GM19463 (cell line): Measurements from ENCODE around the gene SOX15.

Experiments
- ATAC-seq: cut with Tn5 transposase; IDR thresholded peaks from one replicate; pipeline ENCODE4 v1.9.1; 2021; ENCODE audit warnings: mild to moderate bottlenecking, moderate library complexity; ENCODE audit not compliant: unreplicated experiment

The SOX15 gene

DNA sequence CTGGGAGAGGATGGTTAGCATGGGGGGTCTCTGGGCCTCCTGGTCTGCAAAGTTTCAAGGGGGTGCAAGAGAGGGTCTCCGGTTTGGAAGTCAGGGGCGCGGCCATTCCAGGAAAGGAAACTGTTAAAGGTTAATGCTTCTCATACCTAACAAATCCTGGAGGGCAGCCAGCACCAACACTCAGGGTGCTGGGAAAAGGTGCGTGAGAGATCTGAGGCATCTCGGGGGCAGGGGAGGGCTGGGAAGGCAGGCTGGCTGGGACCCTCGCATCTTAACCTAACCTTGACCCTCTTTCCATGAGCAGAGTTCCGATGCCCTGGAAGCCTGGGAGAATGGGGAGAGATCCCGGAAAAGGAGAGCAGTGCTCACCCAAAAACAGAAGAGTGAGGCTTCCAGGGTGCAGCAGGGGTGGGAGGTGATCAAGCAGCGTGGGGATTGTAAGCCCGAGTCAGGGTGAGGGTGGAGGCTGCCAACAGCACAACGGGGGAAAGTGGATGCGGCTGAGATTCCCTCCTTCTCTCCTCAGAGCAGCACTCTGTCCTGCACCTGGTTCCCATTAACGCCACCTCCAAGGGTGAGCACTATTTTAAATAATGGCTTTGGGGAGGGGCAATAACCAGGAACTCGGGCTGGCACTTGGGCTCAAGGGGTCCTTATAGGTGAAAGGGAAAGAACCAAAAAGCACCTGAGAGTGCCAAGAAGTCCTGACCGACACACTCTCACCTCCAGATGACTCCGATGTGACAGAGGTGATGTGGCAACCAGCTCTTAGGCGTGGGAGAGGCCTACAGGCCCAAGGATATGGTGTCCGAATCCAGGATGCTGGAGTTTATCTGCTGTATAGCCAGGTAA, 30.3 kb downstream of the SOX15 start:
- ATAC-seq, result no peak

DNA sequence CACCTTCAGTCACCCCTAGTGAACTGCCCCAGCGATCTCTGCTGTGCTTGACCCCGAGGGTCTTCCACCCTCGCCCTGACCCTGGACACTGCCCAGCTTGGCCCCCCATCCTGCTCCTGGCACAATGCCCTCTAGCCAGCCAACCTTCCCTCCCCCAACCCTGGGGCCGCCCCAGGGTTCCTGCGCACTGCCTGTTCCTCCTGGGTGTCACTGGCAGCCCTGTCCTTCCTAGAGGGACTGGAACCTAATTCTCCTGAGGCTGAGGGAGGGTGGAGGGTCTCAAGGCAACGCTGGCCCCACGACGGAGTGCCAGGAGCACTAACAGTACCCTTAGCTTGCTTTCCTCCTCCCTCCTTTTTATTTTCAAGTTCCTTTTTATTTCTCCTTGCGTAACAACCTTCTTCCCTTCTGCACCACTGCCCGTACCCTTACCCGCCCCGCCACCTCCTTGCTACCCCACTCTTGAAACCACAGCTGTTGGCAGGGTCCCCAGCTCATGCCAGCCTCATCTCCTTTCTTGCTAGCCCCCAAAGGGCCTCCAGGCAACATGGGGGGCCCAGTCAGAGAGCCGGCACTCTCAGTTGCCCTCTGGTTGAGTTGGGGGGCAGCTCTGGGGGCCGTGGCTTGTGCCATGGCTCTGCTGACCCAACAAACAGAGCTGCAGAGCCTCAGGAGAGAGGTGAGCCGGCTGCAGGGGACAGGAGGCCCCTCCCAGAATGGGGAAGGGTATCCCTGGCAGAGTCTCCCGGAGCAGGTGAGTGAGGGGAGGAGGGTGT, 31.2 kb downstream of the SOX15 start, which contains the start of gene TNFSF13:
Gene TNFSF13, plus strand, starts transcription at position 207 of the 776 bp plus-strand sequence. Its CDS starts 290 bp downstream, at position 497.
- ATAC-seq, result no peak

DNA sequence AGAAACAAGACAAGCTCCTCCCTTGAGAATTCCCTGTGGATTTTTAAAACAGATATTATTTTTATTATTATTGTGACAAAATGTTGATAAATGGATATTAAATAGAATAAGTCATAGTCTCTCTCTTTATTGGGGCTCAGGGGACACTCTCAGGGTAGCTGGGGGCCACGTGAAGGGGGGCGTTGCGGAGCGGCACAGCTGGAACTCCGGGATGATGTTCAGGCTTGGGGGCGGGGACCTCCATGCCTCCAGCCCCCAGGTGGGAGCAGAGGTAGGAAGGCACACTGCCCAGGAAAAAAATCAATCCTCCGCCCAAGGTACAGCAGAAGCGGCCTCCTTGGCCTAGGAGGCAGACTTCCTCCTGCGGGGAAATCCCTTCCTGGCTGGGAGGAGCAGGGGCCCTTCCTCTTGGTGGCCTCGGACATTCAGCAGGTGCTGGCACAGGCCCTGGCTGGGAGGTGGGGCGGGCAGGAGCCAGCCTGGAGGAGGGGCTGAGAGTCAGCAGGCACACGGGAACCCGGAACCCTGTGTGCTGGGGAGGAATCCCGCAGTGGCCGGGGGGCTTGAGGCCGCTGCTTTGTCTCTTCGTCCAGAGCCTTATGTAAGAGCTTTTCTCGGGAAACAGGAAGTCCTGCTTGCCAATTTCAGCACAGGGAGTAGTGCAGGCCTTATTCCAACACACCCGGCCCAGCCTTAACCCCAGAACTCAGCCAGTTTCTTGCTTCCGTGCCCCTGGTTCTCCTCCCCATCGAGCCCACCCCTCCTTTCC, 31.9 kb downstream of the SOX15 start:
- peak; percentile 34 for ATAC-seq

DNA sequence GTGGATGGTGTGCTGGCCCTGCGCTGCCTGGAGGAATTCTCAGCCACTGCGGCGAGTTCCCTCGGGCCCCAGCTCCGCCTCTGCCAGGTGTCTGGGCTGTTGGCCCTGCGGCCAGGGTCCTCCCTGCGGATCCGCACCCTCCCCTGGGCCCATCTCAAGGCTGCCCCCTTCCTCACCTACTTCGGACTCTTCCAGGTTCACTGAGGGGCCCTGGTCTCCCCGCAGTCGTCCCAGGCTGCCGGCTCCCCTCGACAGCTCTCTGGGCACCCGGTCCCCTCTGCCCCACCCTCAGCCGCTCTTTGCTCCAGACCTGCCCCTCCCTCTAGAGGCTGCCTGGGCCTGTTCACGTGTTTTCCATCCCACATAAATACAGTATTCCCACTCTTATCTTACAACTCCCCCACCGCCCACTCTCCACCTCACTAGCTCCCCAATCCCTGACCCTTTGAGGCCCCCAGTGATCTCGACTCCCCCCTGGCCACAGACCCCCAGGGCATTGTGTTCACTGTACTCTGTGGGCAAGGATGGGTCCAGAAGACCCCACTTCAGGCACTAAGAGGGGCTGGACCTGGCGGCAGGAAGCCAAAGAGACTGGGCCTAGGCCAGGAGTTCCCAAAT, 32.6 kb downstream of the SOX15 start:
- ATAC-seq, result no peak

DNA sequence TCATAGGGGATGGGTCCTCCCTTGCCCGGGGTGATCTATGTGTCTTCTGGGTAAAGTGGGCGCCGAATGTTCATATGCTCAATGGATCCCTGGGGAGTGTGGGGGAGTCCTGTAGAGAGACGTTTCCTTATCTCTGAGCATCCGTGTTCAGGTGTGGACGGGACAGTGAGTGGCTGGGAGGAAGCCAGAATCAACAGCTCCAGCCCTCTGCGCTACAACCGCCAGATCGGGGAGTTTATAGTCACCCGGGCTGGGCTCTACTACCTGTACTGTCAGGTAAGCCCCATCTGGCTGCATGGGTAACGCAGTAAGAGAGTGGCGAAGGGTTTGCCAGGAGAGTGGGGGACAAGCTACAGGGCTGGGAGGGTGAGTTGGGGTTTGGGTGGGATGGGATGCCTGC, 33.3 kb downstream of the SOX15 start:
- ATAC-seq, result no peak

DNA sequence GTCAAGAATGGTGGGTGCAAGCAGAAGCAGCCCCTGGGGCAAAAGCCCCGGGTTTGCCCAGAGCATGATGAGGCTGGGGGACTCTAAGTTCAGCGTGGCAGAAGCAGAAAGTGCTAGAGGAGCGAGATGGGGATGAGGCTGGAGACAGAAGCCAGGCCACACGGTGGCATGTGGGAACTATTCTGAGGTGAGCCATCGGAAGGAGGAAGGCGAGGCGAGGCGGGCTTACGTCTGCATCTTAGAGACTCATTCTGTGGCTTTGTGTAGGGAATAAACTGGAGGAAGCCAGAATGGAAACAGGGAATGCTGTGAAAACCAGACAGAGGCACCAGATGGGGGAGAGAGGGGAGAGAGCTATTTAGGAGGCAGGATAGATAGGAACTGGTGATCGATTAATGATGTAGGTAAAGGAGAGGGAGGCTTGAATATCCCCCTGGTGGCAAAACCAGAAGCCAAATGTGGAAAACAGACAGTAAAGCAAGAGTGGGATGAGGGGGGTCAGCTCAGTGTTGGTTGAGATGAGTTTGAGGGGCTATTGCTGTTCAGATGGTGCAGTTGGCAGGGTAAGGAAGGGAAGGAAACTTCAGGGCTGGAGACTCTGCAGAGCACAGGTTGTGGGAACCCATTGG, 34.5 kb downstream of the SOX15 start:
- ATAC-seq, result no peak

DNA sequence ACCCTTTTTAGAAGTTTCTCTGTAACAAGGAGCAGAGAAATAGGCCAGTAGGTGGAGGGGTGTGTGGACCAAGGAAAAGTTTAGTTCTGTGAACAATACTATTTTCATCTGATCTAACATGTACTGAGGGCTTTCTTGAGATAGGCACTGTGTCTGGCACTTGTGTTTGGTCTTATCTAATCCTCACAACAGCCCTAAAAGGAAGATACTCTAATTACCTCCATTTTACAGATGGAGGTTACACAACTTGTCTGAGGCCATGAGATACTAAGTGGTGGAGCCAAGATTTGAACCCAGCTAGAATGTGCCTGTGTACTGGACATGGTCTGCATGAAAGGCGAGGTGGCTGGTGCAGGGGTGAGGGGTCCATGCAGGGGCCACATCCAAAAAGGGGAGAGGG, 36.5 kb downstream of the SOX15 start:
- ATAC-seq, result no peak

DNA sequence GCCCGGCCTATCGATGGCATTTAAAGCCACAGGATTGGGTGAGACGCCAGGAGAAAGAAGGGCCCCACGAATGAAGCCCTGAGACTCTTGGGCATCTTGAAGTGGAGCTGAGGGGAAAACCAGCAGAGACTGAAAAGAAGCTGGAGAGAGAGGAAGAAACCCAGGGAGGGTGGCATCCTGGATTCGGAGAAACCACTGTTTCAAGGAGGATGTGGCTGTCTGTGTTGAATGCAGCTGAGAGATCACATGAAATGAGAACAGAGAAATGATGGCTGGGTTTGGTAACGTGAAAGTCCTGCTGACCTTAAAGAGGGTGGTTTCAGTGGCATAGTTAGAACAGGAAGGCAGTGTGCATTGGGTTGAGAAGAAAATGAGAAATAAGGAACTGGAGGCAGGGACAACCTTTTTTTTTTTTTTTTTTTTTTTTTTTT, 37.3 kb downstream of the SOX15 start:
- peak; percentile 71 for ATAC-seq

DNA sequence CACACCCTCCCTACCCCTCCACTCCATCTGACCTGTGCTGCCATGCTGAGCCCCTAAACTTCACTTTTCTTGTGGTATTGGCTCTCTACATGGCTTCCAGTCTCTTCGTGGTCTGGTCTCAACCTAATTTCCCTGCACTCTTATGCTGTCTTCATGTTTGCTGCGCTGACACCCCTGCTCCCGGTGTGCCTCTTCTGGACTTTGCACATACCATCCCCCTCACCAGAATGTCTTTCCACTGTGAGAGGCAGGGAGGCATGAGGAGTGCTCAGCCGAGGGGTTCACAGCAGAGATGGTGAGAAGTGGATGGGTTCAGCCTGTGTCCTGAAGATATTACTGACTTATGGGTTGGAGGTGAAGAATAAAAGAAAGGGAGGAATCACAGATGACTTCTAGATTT, 38.5 kb downstream of the SOX15 start:
- ATAC-seq, result no peak

DNA sequence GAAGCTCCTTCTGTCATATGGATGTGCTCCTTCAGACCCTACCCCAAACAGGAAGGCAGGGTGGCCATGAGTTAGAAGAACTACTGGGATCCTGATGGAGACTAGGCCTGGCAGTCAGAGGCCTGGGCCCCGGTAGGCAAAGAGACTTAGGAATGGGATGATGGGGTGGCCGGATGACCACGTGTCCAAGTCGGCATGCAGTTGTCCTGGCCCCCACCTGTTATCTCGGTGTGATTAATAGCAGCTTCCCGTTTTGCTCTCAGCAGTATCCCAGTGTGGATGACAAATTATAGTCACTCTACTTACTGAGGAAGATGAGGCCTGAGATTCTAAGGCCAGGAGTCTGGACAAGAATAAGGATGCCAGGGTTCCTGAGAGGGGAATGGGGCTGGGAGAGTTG, 39.5 kb downstream of the SOX15 start:
- no peak for ATAC-seq

DNA sequence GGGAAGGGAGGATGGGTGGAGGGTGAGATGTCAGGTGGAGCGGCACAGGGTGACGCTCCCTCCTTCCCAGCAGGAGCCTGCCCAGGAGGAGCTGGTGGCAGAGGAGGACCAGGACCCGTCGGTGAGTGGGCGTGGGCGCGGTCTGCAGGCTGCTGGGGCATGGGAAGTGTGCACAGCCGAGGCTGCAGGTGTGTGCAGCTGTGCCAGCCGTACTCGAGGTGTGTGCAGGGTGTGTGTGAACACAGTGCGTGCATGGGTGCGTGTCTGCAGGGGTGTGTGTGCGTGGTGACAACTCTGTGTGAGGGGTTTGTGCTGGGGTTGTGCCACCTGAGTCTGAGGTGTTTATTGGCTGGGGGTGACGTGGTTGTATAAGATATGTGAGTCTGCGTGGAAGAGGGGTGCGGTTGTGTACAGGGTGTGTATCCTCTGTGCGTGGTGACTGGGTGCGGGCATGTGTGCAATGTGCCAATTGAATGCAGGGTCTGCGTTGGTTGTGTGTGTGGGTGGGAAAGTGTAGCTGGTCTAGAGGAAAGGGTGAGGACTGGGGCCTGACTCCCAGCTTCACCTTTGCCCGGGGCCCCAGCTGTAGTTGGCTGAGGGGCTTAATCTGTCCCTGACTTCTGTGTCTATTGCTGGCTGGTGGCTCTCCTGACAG, 40.4 kb downstream of the SOX15 start:
- ATAC-seq, result no peak

DNA sequence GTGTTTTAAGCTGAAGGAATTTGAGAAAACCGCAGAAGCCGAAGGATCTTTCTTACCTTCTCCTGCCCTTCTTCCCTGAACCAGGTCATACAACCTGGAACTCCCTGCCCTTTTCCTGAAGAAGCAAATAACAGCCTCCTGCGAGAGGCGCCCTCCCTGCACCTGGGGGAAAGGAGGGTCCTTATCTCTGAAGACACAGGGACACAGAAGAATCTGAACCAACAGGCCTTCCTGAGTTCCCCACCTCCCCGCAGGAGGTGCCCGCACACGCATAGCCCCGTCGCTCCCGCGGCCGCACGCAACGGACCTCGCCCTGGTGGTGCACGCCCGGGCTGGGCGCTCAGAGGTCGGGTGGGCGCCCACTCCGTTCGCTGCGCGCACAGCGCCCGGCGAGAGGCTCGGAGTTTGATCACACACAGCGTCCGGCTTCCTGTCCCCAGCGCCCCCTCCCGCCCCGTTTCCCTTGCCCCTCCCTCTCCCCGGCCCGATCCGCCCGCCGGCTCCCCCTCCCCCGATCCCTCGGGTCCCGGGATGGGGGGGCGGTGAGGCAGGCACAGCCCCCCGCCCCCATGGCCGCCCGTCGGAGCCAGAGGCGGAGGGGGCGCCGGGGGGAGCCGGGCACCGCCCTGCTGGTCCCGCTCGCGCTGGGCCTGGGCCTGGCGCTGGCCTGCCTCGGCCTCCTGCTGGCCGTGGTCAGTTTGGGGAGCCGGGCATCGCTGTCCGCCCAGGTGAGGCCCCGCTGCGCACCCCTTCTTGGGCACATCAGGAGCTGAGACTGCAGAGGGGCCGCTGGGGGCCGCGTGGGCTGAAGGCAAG, 41.1 kb downstream of the SOX15 start, which contains the start of gene TNFSF12:
Gene TNFSF12, plus strand, starts transcription at position 474 of the 816 bp plus-strand sequence. Its CDS starts 96 bp downstream, at position 570.
- ATAC-seq, result no peak

DNA sequence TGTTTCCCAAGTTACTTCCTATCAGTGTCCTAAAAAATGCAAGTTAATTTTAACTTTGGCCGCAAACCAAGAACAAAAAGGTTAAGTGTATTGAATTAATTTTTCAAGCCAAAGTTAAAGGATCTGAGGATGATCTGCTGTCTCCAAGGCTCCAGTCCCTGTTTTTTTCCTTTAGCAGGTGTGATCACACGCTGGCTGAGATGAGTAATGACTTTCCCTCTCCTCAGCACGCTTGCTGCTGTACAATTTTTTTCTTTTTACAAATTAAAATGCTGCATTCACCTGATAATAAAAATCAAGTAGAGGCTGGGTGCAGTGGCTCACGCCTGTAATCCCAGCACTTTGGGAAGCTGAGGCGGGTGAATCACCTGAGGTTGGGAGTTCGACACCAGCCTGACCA, 45.0 kb downstream of the SOX15 start:
- no peak for ATAC-seq

DNA sequence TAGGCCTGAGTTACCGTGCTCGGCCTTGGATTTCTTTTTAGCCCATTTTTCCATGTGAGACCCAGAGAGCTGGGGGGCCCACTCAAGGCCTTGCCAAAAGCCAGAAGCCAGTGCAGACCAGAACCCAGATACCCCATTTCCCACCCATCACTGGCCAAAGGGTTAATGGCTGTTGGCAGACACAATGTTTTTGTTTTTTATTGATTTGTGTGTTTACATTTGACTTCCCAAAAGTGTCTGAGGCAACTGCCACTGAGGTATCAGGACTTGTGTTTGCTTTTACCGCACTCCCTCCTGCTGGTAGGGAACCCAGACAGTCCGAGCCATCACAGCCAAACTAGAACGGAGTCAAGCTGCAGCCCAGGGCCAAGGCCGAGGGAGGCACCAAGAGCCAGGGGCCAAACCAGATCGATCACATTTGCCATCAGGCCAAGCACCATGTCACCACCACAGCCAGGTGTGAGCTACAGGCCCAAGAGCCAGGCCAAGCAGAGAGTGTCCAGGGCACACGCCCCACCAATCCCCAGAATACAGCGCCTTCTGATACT, 48.7 kb downstream of the SOX15 start:
- no peak for ATAC-seq

DNA sequence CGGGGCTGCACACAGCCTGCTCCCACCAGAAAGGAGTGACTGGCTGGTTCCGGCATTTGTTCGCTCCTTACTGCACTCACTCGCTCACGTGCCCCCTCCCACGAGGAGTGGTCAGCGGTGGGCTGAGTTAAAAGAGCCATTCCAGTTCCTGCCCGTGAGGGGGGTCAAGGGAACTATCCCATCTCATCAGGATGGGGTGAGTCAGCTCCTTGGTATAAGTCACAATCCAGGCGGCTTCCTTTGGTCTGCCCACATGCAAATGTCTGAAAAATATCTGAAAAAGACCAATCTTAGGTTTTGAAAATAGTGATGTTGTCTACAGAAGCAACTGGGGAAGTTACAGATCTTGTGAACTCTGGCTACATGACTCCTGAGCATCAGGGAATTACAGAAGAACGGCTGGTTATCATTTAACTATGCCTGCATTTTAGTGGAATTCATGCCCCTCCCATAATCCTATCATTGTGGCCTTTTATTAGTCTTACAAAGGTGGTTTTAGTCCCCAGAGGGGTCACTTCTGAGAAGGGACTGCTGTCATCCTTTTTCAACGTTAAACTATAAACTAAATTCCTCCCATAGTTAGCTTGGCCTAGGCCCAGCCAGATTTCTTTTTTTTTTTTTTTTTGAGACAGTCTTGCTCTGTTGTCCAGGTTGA, 50.9 kb downstream of the SOX15 start:
- no peak for ATAC-seq
